GM12878 (cell line): ENCODE data around the gene COL24A1. TPM values are rescaled to one million over a fixed set of nuclear protein-coding genes. Genes with fewer than 3 reads are reported as not detected.

ENCODE experiments used
- ATAC-seq: fragments of 200-7000 bp; cut with Tn5 transposase; 3 replicates; pipeline ENCODE4 v1.9.1; 2020; ENCODE audit warnings: mild to moderate bottlenecking, moderate library complexity
- BruUV-seq: library from RNA; stranded (reverse); fragments of 400-500 nt; replicated peaks from 2 replicates; lab custom pipeline; 2021; lab: Mats Ljungman, UMichigan
- CTCF ChIA-PET: fragments of 300-600 bp; sonication (Branson Sonifier 250); formaldehyde crosslinking; extraction: SDS; loops from one replicate; lab custom pipeline; 2021; ENCODE audit warnings: inconsistent platforms; lab: Yijun Ruan, JAX
- POLR2A ChIA-PET: fragments of 350-600 bp; formaldehyde crosslinking; extraction: SDS; loops from one replicate; lab custom pipeline; 2021; ENCODE audit warnings: inconsistent platforms; lab: Charles Lee
- RAD21 ChIA-PET: fragments of 300-600 bp; sonication (Branson Sonifier 250); formaldehyde crosslinking; loops from one replicate; lab custom pipeline; 2023; ENCODE audit warnings: antibody characterized with exemption; ENCODE audit not compliant: unreplicated experiment; lab: Charles Lee
- SMC1A ChIA-PET: fragments of 300-600 bp; sonication (Branson Sonifier 250); formaldehyde crosslinking; loops from one replicate; lab custom pipeline; 2023; ENCODE audit not compliant: unreplicated experiment, uncharacterized antibody; lab: Charles Lee
- DNase-seq: peaks from one replicate; pipeline ENCODE4 v3.0.0-alpha.2; 2011; ENCODE audit warnings: low read depth, low spot score
- FAIRE-seq: peaks from 3 replicates; lab custom pipeline; 2011; peaks lifted over from hg19 to GRCh38; lab: Jason Lieb, UNC
- H2AFZ ChIP-seq: 2 replicates; pipeline ENCODE4 v1.6.0; 2011; ENCODE audit warnings: low read depth, low read length, control low read depth; ENCODE audit not compliant: control insufficient read depth
- H3K27ac ChIP-seq: 2 replicates; pipeline ENCODE4 v1.5.1; 2011; ENCODE audit warnings: control low read depth; ENCODE audit not compliant: control insufficient read depth, insufficient read depth
- H3K27me3 ChIP-seq, 2 experiments: replicated peaks in 1 of 2; 2 replicates each; pipeline versions ENCODE4 v1.6.0 to v1.6.1; 2011; ENCODE audit warnings: low read length in 1 of 2; ENCODE audit not compliant: control insufficient read depth in 2 of 2, insufficient read depth in 2 of 2
- H3K36me3 ChIP-seq, 2 experiments: 2 replicates each; pipeline ENCODE4 v1.5.1; 2011; ENCODE audit warnings: low read length in 1 of 2; ENCODE audit not compliant: control insufficient read depth in 2 of 2, insufficient read depth in 2 of 2
- H3K4me1 ChIP-seq: 2 replicates; pipeline ENCODE4 v1.6.1; 2011; ENCODE audit warnings: mild to moderate bottlenecking, low read length, moderate library complexity, mixed read lengths; ENCODE audit not compliant: control insufficient read depth, insufficient read depth
- H3K4me2 ChIP-seq: 2 replicates; pipeline ENCODE4 v1.6.0; 2011; ENCODE audit warnings: control low read depth; ENCODE audit not compliant: control insufficient read depth, insufficient read depth
- H3K4me3 ChIP-seq: fragments of 200-600 bp; sonication (generic); 2 replicates; pipeline ENCODE4 v1.5.1; 2016
- H3K79me2 ChIP-seq: 2 replicates; pipeline ENCODE4 v1.6.0; 2011; ENCODE audit warnings: low read length; ENCODE audit not compliant: control insufficient read depth, insufficient read depth
- H3K9ac ChIP-seq: 2 replicates; pipeline ENCODE4 v1.8.0; 2011; ENCODE audit warnings: low read length, control low read depth, mixed read lengths; ENCODE audit not compliant: control insufficient read depth, insufficient read depth
- H3K9me3 ChIP-seq: replicated peaks from 3 replicates; pipeline ENCODE4 v1.5.1; 2011; ENCODE audit warnings: mild to moderate bottlenecking, low read length; ENCODE audit not compliant: control insufficient read depth, insufficient read depth
- H4K20me1 ChIP-seq: 2 replicates; pipeline ENCODE4 v1.6.0; 2011; ENCODE audit not compliant: control insufficient read depth, insufficient read depth
- EGR1 ChIP-seq, 2 experiments: IDR thresholded peaks; 1 replicate in 1 of 2; 2 replicates in 1 of 2; pipeline ENCODE4 v1.6.1; 2011 to 2012; ENCODE audit warnings: low read depth in 2 of 2, low read length in 2 of 2, borderline replicate concordance in 1 of 2, mild to moderate bottlenecking in 1 of 2, moderate library complexity in 1 of 2
- EP300 ChIP-seq, 2 experiments: fragments of 150-350 bp in 1 of 2; IDR thresholded peaks; 2 replicates each; pipeline ENCODE4 v1.6.1; 2011 to 2012; ENCODE audit warnings: low read depth in 2 of 2, low read length in 2 of 2, borderline replicate concordance in 1 of 2, improper control_type of control experiment in 1 of 2, inconsistent platforms in 1 of 2; ENCODE audit not compliant: control insufficient read depth in 1 of 2
- ESRRA ChIP-seq: IDR thresholded peaks from 2 replicates; pipeline ENCODE4 v1.6.1; 2012; ENCODE audit warnings: mild to moderate bottlenecking, low read length, improper control_type of control experiment
- HSF1 ChIP-seq: fragments of 150-350 bp; IDR thresholded peaks from 2 replicates; pipeline ENCODE4 v1.6.1; 2014; ENCODE audit warnings: mild to moderate bottlenecking, low read depth, low read length
- IRF5 ChIP-seq: fragments of 450-650 bp; IDR thresholded peaks from 2 replicates; pipeline ENCODE4 v1.6.1; 2017; ENCODE audit warnings: borderline replicate concordance
- KDM1A ChIP-seq: fragments of 200-600 bp; sonication (generic); IDR thresholded peaks from 2 replicates; pipeline ENCODE4 v1.6.1; 2016; ENCODE audit warnings: borderline replicate concordance
- NFYB ChIP-seq: IDR thresholded peaks from 2 replicates; pipeline ENCODE4 v1.6.1; 2011; ENCODE audit warnings: low read depth, mild to moderate bottlenecking, low read length, improper control_type of control experiment, moderate library complexity; ENCODE audit not compliant: insufficient read depth
- PML ChIP-seq: IDR thresholded peaks from 2 replicates; pipeline ENCODE4 v1.6.1; 2012; ENCODE audit warnings: low read length, inconsistent platforms
- USF1 ChIP-seq: IDR thresholded peaks from 2 replicates; pipeline ENCODE4 v1.6.1; 2011; ENCODE audit warnings: borderline replicate concordance, low read depth, mild to moderate bottlenecking, moderate library complexity, mixed read lengths, low read length; ENCODE audit not compliant: insufficient read depth; ENCODE audit errors: extremely low read length
- WGBS: methylation state at CpG from one replicate; pipeline ENCODE4 v1.1.6; 2016; ENCODE audit warnings: low lambda C conversion rate; ENCODE audit not compliant: insufficient replicate concordance, insufficient coverage; ENCODE audit errors: missing lambda C conversion rate; 5-methylcytosine and 5-hydroxymethylcytosine counted together
- in situ Hi-C: fragments of 300-500 bp; cut with MboI; formaldehyde crosslinking; loops from 9 replicates; pipeline ENCODE4 v1.14.3; 2018; ENCODE audit warnings: mixed read lengths
- intact Hi-C: fragments of 100-400 bp; cut with micrococcal nuclease; formaldehyde crosslinking; loops from one replicate; pipeline ENCODE4 v1.14.2; 2022; ENCODE audit not compliant: unreplicated experiment
- polyA plus RNA-seq, 11 experiments: library from polyadenylated mRNA; depleted of rRNA in 4 of 11; unstranded in 6 of 11; stranded (reverse) in 5 of 11; fragments of >200 nt; fragmentation: Nextera tagmentation in 4 of 11; fragmentation: Illumina TruSeq in 1 of 11; extraction: Ambion mirVana in 4 of 11; extraction: Trizol in 1 of 11; gene quantifications; 1 replicate in 1 of 11; 2 replicates in 10 of 11; pipeline versions ENCODE4 v1.2.1 to v1.2.3, GENCODE V29; 2011 to 2016; ENCODE audit warnings: inconsistent platforms in 2 of 11, missing spikeins in 2 of 11, low read depth in 1 of 11
- total RNA-seq, 4 experiments: library from RNA; depleted of rRNA in 3 of 4; stranded (reverse); fragments of >200 nt in 3 of 4; fragmentation: Illumina TruSeq in 1 of 4; extraction: Trizol in 1 of 4; gene quantifications; 2 replicates each; pipeline versions ENCODE4 v1.2.1 to v1.2.3, GENCODE V29; 2013 to 2021

Gene COL24A1
- total and polyA plus RNA-seq, 10 of the 15 experiments (the other 5 are each of a cell fraction or from before 2014, with no cell fraction given), result 0.19 to 4.1 (median 2.0) TPM

- ChIA-PET POLR2A (no interaction called here), RAD21 (no interaction called here), CTCF (interaction anchor here (2.0 kb wide), 1 partner anchor 20 kb away, joined by 7 read pairs; no protein-coding TSS in a partner anchor), SMC1A (interaction anchor here (0.9 kb wide), 1 partner anchor 291 kb away, joined by 3 read pairs; no protein-coding TSS in a partner anchor)
- DNase-seq, result no peak
- in situ Hi-C loops (no loop called here), intact Hi-C loops (no loop called here)
- Histone ChIP-seq H3K36me3 (no peaks in the 10 kb centered on the region), H3K27ac (no peak overlapping the region), H3K9me3 (no peaks in the 10 kb centered on the region), H3K4me2 (no peak overlapping the region), H3K4me3 (no peak overlapping the region), H4K20me1 (no peaks in the 10 kb centered on the region), H2AFZ (no peak overlapping the region), H3K27me3 (no peaks in the 10 kb centered on the region), H3K4me1 (peaks cover 22% of the 10 kb centered on the region), H3K9ac (no peak overlapping the region), H3K79me2 (no peaks in the 10 kb centered on the region)
- WGBS, result 91% methylated on average over 4 of the region's 4 CpGs
- BruUV-seq, result no TSS peak
- no peak for ATAC-seq
- FAIRE-seq, result no peak
- TF ChIP-seq ESRRA (no peak), PML (no peak), HSF1 (no peak), NFYB (no peak), USF1 (no peak), EP300 (IDR thresholded peaks at IDR 0.05; ENCODE audit: borderline replicate concordance in 1 of 2, control insufficient read depth in 1 of 2, low read depth in 2 of 2, low read length in 2 of 2) (no peak), KDM1A (no peak), IRF5 (no peak), EGR1 (IDR thresholded peaks at IDR 0.05; ENCODE audit: borderline replicate concordance in 1 of 2, low read depth in 2 of 2, low read length in 2 of 2) (no peak)
These were observed 158.3 kb downstream of the COL24A1 start for GRCh38 chr1:85998105-85998855.
